K562 (cell line): ENCODE measurements around the gene CTH. TPM values are rescaled to one million over a fixed set of nuclear protein-coding genes. Genes with fewer than 3 reads are reported as not detected.

Experiments used
- BCOR ChIP-seq: fragments of 450-650 bp; IDR thresholded peaks from 2 replicates; pipeline ENCODE4 v1.6.1; 2016
- CCNT2 ChIP-seq: IDR thresholded peaks from 2 replicates; pipeline ENCODE4 v1.6.1; 2011; ENCODE audit warnings: borderline replicate concordance, low read depth, mild to moderate bottlenecking, moderate library complexity, mixed read lengths, low read length; ENCODE audit not compliant: insufficient read length; ENCODE audit errors: extremely low read depth
- FOSL1 ChIP-seq: fragments of 200-800 bp; sonication (Bioruptor generic); conservative IDR thresholded peaks from 2 replicates; pipeline ENCODE4 v1.6.1; 2016; ENCODE audit warnings: missing genetic modification characterization, missing compliant biosample characterization
- HES1 ChIP-seq: fragments of 450-650 bp; IDR thresholded peaks from 2 replicates; pipeline ENCODE4 v1.6.1; 2016; ENCODE audit warnings: low read depth, mild to moderate bottlenecking, moderate library complexity
- MECOM ChIP-seq: fragments of 250-450 bp; sonication (Bioruptor Pico); IDR thresholded peaks from 2 replicates; pipeline ENCODE4 v1.8.0; 2022; ENCODE audit warnings: inconsistent platforms
- SAP30 ChIP-seq: fragments of 200-600 bp; sonication (generic); IDR thresholded peaks from 2 replicates; pipeline ENCODE4 v1.6.1; 2012; ENCODE audit warnings: borderline replicate concordance, low read depth, mild to moderate bottlenecking, moderate library complexity, low read length, control low read depth, inconsistent platforms; ENCODE audit not compliant: insufficient read depth, poor library complexity, severe bottlenecking
- USF1 ChIP-seq: sonication (generic); formaldehyde crosslinking; IDR thresholded peaks from 2 replicates; pipeline ENCODE4 v1.9.0; 2022; ENCODE audit warnings: mild to moderate bottlenecking, missing genetic modification reagents
- YBX1 ChIP-seq: fragments of 450-650 bp; IDR thresholded peaks from 2 replicates; pipeline ENCODE4 v1.7.1; 2016; ENCODE audit warnings: mild to moderate bottlenecking
- ZBTB33 ChIP-seq: sonication (generic); formaldehyde crosslinking; IDR thresholded peaks from 2 replicates; pipeline ENCODE4 v1.8.1; 2023; ENCODE audit warnings: mild to moderate bottlenecking, missing genetic modification reagents
- ZFP91 ChIP-seq: sonication (generic); formaldehyde crosslinking; IDR thresholded peaks from 2 replicates; pipeline ENCODE4 v1.8.0; 2022; ENCODE audit warnings: mild to moderate bottlenecking, missing genetic modification reagents
- ZHX1 ChIP-seq: fragments of 150-350 bp; conservative IDR thresholded peaks from 2 replicates; pipeline ENCODE4 v1.6.1; 2014; ENCODE audit warnings: low read length
- ZNF589 ChIP-seq: fragments of 200-800 bp; sonication (Bioruptor generic); IDR thresholded peaks from 2 replicates; pipeline ENCODE4 v1.6.1; 2016; ENCODE audit warnings: low read depth, missing genetic modification characterization, missing compliant biosample characterization
- ZNF592 ChIP-seq: fragments of 450-650 bp; IDR thresholded peaks from 2 replicates; pipeline ENCODE4 v1.6.1; 2017; ENCODE audit warnings: antibody characterized with exemption, mild to moderate bottlenecking
- ZSCAN29 ChIP-seq: fragments of 450-650 bp; IDR thresholded peaks from 2 replicates; pipeline ENCODE4 v1.6.1; 2017
- polyA plus RNA-seq, 8 experiments: library from polyadenylated mRNA; depleted of rRNA in 4 of 8; stranded (reverse) in 5 of 8; unstranded in 3 of 8; fragments of >200 nt; fragmentation: Nextera tagmentation in 2 of 8; fragmentation: Illumina TruSeq in 1 of 8; extraction: Ambion mirVana in 2 of 8; extraction: Trizol in 1 of 8; gene quantifications; 2 replicates each; pipeline versions ENCODE4 v1.2.1 to v1.2.3, GENCODE V29; 2011 to 2014; ENCODE audit warnings: inconsistent platforms in 1 of 8, missing spikeins in 1 of 8
- total RNA-seq, 7 experiments: library from RNA; depleted of rRNA in 6 of 7; stranded (reverse); fragments of >200 nt in 6 of 7; fragmentation: Illumina TruSeq in 2 of 7; extraction: Trizol in 2 of 7; gene quantifications; 2 replicates each; pipeline versions ENCODE4 v1.2.1 to v1.2.3, GENCODE V29; 2011 to 2021; ENCODE audit warnings: low replicate concordance in 1 of 7

Gene CTH
- total and polyA plus RNA-seq, 9 of the 15 experiments (the other 6 are each of a cell fraction or from before 2014, with no cell fraction given) = 8.0 to 54.4 (median 30.9) TPM

- TF ChIP-seq ZHX1 (no peak), HES1 (no peak), SAP30 (peak; percentile 50), ZFP91 (CRISPR knock-in tag) (no peak), ZNF592 (peak; percentile 6; the same call in 1 of the 2 replicates), FOSL1 (tag) (peak; percentile 49; the same call in 1 of the 2 replicates), ZSCAN29 (peak; percentile 74), MECOM (peak; percentile 46; the same call in 1 of the 2 replicates), YBX1 (no peak), ZBTB33 (CRISPR knock-in tag) (peak; percentile 52), CCNT2 (peak; percentile 36), USF1 (CRISPR knock-in tag) (peak; percentile 39), BCOR (peak; percentile 82), ZNF589 (no peak)
Observed at GRCh38 chr1:70410604-70411359, at the start of gene CTH (continued).
